GM21381 (cell line): ENCODE measurements around the gene SH3BP2.

Experiments used
- ATAC-seq: cut with Tn5 transposase; IDR thresholded peaks from one replicate; pipeline ENCODE4 v1.9.1; 2021; ENCODE audit warnings: mild to moderate bottlenecking, moderate library complexity; ENCODE audit not compliant: unreplicated experiment

Gene SH3BP2

DNA sequence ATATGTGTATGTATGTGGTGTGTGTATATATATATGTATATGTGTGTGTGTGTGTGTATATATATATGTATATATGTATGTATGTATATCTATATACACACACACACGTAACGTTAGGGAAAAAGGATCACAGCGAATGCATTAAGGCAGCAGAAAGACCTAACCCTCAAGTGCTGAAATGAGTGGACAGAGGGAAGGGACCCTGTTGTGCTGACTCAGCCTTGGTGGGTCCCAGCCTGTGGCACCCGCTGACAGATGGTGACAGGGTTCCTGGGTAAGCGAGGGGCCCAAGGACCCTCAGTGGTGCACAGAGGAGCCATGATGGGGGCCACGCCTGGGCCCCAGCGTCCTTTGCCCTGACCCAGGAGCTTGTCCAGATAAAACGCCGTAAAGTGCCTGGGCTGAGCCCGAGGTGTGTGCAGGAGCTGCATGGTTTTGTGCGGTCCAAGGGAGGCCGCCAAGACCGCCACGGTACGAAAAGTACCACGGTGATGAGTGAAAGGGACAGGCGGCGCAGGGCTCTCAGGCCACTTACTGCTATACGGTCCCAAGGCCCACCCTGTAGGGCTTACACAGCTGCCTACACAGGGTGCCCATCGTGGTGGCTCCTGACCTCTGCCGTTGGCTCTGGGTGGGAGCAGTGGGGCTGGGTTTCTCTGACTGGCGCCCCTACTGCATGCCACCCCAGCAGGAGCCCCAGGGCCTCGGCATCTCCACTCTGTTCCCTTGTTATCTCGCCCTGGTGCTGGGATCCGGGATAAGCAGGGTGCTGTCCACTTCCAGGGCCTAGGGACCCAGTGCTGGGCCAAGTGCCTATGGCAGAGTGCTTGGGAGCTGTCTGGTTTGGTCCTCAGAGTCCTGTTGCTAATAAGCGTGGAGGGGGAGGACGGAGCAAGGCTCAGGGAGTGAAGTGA lies 10.0 kb downstream of the SH3BP2 start:
- ATAC-seq = no peak

DNA sequence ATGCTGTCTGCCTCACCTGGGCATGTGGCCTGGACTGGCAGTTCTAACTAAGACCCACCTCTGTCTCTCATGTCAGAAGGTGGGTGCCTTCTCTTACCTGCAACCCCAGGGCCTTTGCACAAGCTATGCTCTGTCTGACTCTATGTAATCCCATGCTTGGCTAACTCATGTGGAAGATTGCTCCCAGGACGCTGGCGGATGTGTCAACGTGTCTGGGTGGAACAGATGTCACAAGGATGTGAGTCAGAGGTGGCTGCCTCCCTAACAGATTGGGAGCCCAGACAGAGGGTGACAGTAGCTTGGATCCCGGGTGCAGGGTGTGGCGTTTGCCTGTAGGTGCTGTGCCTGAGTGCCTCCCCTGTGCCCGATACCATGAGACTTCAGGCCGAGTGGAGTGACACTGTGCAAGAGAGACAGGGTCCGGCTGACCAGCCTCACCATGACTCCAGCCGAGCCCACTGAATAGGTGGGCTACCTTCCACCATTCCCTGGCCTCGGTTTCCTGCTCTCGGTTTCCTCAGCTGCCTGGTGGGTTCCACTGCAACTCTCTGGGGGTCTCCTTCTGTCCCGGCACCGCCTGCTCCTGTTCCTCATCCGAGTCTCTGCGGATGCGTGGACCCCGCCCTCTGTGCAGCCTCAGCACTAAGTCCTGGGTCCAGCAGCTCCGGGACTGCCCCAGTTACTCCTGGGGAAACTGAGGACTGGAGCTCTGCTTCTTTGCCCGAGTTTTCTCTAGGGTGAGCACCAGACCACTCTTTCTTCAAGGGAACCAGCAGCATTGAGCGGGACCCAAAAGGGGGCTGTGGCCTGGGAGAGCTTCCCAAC lies 11.0 kb downstream of the SH3BP2 start:
- ATAC-seq = no peak

DNA sequence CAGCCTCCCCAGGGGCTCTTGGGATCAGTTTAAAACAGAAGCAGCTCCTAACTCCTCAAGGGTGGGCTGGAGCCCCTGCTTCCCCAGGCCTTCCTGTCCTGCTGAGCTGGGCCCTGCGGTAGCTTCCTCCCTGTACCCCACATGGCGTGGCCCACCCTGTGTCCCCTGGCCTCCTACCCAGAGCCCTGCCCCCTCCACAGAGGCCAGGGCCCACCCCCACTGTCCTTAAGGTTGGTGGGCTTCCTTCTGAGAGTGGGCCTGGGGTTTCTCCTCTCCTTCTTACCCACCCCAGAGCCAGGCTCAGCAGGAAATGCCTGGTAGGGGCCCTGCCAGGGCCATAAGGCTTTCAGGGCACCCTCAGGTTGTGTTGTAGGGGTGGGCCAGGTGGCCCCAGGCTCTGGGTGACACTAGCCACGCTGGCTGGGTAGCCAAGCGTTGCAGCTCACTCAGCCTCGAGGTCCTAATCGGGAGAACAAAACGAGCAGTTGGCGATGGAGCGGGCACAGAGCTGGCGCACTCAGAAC lies 11.6 kb downstream of the SH3BP2 start:
- no peak for ATAC-seq

DNA sequence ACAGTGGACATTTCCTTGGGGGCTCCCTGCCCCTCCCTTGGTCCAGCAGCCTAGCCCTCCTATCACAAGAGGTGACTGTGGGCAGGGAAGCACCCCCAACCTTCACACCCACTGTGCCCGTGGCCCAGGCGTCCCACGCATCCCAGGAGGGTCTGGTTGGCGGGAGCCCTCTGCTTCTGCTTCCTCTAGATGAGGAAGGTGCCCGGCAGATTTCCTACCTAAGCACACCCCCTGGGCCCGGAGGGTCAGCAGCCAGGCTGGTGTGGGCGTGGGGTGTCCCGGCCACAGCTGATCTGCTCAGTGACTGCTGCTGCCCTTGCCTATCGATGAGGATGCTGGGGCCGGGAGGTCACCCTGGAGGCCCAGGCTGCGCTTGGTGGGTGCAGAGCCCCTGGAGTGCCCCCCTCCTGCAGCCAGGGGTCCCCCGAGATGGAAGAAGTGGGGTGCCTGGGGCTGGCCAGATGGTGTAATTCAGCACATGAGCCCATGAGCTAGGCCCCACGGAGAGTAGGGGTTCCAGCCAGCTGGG lies 12.2 kb downstream of the SH3BP2 start:
- ATAC-seq = no peak

DNA sequence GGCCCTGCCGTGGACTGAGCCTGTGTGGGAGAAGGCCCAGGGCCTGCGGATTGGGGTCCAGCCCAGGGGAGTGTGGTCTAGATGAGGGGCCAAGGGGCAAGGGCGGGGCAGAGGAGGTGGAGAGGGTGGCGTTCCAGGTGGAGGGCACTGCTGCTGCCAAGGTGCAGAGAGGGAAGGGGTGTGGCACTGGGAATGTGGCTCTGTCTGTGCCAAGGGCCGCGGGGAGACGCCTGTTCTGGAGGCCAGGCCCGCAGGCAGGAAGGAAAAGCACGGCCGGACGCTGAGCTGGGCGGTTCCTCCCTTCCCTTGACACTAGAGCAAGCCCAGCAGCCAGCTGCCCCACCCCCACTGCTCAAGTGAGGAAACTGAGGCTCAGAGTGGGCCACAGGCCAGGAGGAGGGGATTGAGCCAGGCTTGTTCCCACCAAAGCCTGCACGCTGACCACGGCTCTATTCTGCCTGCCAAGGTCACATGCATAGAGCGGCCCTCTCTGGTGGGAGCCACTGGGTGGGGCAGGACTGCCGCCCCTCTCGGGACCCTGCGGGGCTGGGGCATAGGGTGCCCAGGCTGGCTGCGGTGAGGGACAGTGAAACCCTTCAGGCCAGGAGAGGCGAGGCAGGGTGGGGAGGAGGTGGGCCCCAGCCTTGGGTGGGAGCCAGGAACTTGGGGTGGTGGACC lies 13.0 kb downstream of the SH3BP2 start:
- no peak for ATAC-seq

DNA sequence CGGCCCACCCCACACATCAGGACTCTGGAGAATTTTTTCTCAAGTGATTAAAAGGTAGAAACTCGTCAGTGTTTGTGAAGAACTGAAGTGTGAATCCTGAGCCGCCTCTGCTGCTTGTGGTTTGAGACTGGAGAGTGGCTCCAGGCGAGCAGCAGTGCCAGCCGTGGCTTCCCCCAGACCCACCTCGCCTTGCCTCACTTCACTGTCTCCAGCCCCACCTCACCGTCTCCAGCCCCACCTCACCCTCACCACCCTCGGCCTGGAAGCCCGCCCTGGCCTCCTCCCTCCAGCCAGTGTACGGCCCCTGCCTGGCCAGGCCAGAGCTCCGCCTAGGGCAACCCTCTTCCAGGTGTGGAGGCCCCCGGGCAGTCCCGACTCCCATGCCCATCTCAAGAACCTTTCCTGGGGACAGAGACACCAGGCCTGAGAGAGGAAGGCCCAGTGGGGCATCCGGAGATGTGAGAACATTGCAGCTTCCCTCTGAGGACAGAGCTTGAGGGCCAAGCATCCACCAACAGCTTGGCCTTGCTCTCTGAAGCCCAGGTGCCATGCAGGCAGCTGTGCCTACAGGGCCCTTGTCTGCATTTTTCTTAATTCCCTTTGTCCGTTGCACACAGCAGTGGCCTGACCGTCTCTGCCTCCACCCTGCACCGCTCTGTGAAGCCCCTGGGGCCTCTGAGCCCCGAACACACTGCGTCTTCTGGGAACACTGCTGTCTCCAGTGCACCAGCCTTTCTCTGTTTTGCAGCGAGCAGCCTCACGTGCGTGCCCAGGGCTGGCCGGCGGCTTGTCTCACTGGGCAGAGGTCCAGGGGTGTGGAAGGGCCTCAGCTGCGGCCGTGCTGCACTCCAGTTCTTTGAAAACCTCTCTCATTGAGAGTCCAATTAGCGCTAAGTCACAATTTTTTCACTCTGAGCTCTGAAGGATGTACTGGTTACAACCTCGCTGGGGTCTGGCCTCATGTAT lies 13.8 kb downstream of the SH3BP2 start:
- ATAC-seq = no peak

DNA sequence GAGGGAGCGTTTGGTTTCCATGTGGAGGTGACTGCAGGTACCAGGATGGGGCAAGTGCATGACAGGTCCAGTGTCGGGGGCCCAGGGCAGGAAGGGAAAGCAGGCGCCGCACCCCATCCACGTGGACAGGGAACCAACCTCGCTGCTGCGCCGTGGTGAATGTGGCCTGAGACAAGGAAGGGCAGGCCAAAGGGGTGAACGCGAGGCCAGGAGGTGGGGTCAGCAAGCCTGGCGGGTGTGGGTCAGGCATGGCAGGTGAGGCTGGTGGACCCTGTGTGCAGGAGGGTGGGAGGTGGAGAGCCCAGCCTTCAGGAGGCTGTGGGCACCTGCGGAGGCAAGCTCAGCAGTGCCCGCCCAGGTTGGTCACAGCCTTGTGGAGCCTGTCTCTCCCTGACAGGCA lies 14.7 kb downstream of the SH3BP2 start:
- no peak for ATAC-seq

DNA sequence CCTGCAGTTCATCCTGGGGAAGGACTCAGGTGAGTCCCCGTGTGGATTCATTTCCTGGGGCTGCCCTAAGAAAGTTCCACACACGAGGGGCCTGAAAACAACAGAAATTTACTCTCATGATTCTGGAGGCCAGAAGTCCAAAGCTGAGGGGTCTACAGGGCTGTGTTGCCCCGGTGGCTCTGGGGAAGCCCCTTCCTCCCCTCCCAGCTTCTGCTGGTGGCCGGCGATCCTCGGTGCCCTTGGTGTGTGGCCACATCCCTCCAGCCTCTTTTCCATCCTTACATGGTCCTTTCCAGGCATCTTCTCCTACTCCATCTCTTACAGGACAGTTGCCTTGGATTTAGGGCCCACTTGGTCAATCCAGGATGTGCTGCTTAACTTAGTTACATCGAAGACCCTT lies 15.1 kb downstream of the SH3BP2 start:
- ATAC-seq = no peak

DNA sequence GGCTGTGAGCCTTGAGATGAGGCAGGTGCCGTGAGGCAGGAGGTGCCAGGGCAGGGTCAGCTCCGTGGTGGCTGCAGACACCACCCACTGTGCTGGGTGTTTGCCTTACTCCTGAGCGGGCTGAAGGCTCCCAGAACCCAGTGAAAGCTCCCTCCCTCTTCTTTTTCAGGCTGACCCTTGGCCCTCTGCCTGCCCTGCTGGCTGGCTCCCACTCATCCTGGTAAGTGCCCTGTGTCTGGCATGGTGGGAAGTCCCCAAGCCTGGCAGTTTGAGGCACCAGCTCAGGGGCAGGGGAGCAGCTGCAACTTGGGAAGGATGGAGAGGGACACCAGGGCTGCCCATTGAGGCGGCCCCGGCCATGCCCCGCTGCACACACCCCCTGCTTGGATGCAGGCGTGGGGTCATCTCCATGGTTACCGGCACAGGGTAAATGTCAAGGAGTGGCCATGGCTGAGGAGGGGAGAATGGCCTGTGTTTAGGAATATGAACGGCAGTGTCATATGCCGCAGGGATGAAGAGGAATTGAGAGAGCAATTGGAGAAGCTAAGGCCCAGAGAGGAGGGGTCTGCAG lies 16.8 kb downstream of the SH3BP2 start:
- no peak for ATAC-seq

DNA sequence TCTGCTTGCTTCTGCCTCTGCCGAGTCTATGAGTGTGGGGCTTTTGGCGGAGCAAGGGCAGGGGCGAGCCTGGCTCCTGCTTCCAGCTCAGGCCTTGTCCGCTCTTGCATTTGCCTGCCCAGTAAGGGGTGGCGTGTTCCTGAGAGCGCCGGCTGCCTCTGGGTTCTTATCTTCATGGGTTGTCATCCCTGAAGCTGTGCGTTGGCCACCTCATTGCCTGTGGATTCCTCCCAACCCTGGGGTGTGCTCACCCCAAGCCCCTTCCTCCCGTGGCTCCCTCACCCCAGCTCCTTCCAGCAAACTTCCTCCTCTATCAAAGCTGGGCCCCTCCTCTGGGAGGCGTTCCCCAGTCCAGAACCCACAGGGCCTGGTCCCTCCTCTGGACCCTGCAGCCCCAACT lies 17.5 kb downstream of the SH3BP2 start:
- no peak for ATAC-seq

DNA sequence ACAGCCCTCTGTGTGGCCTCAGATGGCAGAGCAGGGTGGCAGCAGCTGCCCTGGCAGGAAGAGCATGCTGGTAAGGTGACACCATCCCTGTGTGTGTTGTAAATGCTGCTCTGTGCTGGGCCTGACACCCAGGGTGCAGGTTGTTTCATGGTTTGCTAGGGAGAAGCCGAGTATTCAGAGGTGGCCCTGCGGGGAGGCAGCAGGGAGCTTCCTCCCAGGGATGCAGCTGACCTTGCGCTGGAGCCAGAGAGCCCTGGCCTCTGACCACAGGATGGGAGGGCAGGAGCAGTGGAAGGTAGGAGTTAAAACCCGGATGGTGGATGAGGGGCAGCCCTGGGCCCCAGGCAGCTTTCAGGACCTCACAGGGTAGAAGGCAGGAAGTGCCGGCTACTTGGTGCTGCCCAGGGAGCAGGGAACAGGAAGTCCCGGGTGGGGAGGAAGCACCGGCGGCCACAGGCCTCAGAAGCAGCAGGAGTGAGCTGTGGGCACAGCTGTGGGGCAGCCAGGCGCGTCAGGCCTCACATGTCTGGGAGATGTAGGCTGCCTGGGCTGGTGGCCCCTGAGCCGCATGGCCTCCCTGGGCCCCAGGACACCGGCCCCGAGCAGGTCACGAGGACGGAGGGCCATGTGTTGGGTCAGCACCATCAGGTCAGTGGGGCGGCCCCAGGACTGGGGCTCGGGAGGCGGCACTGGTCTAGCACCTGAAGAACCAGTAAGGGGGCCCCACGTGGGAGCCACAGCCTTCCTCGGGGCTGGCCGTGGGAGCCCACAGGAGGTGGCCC lies 19.1 kb downstream of the SH3BP2 start:
- peak; percentile 67 for ATAC-seq

DNA sequence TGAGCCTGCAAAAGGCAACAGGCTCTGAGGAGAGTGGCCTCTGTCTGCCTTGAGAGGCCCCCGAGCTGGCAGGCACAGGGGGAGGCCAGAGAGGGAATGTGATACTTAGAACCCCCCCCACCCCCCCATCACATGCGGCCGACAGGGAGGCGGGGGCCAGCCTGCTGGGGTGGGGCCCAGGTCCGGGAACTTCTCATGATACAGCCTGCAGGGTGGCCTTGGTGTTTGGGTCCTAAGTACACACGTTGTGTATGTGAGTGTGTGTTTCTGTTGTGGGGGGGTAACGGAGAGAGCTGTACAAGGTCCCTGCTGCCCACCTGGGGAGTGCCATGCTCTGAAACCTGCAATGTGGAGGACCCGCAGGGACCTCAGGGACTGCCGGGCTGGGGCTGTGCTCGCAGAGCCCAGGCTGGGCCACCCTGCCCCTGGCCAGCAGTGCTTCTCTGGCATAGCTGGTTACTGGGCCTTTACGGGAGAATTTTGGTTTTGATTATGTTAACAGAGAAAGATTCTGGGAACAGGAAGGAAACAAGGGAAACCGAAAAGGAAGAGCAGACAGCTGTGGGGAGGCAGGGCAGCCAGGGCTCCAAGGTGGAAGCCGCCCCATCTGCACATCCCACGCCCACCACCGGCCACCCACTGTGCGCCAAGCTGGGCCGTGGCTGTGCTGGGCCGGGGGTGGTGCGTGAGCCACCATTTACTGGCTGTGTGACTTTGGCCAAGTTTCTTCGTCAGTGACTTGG lies 19.9 kb downstream of the SH3BP2 start:
- no peak for ATAC-seq

DNA sequence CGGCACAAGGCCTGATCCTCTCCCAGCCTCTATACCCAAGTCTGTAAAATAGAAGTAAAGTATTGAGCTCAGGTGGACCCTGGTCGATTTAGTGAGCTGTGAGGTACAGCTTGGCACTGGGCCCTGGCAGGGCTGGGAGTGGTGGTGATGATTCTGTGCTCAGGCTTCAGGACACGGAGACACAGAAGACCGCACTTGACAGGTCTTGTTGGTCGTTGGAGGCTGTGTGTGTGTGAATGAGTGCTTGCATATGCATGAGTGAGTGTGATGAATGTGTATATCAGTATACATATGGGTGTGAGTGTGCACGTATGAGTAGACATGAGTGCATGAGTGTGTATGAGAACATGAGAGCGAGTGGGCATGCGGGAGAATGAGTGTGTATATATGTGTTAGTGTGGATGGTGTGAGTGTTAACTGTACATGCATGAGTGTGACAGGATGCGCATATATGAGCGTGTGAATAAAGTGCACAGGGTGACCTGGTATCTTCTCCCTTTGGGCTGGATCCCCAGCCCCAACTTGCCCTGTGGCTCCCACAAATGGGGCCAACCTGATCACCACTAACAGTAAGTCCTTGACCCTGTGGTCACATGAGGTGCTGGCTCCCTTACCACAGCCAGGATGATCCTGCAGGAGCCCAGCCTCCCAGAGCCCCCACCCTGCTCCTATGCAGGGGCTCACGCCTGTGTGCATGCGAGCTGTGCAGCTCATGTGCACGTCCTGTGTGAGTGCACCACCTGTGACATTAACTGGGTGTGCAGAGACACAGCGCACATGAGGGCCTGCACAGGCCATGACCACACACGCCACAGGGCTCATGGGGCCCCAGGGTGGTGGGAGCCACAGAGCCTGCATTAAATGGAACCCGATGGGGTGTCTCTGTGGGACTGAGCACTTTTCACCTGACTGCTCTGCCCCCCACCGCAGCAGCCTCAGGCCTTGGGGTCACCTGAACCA lies 20.8 kb downstream of the SH3BP2 start:
- no peak for ATAC-seq

DNA sequence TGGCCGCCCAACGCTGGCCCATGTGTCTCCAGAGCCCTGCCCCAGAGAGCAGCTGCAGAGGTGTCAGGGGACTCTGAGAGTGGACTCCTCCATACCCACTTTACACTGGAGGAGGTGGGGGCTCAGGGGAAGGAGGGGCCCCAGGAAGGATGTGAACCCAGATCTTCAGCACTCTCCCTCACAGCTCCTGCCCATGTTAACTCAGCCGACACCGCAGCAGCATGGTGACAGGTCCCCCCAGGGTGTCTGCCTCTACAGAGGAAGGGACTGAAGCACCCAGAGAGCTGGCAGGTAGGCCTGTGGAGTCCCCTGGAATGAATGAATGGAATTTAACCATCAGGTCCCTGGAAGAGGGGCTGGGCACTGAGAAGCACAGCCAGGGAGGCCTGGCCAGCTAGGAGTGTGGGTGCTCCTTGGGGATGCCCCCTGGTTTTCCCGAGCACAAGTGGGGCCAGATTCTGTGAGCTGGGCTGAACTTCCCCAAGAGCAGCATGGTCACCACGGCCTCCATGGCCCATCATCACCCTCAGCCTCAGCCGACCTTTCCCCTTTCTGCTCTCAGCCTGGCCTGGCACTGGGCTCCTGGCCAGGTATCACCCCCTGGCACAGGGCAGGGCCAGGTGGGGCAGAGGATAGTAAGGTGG lies 21.9 kb downstream of the SH3BP2 start:
- ATAC-seq = no peak

DNA sequence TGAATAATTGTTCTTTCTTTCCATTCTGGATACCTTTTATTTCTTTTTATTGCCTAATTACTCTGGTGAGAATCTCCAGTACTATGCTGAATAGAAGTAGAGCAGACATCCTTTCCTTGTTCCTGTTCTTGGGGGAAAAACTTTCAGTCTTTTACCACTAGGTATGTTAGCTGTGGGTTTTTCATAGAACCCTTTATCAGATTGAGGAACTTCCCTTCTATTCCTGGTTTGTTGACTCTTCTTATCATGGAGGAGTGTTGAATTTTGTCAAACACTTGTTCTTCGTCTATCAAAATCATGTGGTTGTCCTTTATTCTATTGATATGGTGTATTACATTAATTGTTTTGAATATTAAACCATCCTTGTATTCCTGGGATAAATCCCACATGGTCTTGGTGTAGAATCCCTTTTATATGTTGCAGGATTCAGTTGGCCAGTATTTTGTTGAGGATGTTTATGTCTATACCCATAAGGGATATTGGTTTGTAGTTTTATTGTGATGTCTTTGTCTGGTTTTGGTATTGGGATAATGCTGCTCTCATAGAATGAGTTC lies 23.6 kb downstream of the SH3BP2 start:
- no peak for ATAC-seq

DNA sequence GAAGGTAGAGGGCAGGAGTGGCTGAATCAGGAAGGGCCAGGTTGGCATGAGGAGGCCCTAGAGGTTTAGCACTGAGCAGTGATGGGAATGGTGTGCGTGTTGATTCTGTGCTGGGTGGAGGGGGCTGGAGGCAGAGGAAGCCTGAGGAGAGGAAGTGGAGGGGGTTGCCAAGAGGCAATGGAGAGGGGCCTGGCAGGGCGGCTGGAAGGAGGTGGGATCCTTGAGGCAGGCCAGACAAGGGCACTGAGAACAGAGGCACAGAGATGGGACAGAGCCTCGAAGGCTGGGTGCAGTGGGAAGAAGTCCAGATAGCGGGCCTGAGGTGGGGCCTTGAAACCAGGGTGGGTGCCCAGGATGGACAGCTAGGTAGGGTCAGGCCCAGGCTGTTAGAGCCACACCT lies 24.3 kb downstream of the SH3BP2 start:
- ATAC-seq = no peak
